Endothelial cell of umbilical vein (primary cell): ENCODE data around the gene PIGV.

ENCODE experiments used
- CTCF ChIP-seq, 2 donors: IDR thresholded peaks; 1 replicate in 1 of 2; 2 replicates in 1 of 2; pipeline ENCODE4 v1.5.1; 2011; ENCODE audit warnings: low read length in 2 of 2, mild to moderate bottlenecking in 2 of 2, moderate library complexity in 2 of 2, control low read depth in 1 of 2, inconsistent platforms in 1 of 2, low read depth in 1 of 2; ENCODE audit not compliant: insufficient read depth in 1 of 2; ENCODE audit errors: extremely low read depth in 1 of 2
- EZH2 ChIP-seq: IDR thresholded peaks from 2 replicates; pipeline ENCODE4 v1.6.1; 2012; ENCODE audit warnings: borderline replicate concordance, low read depth, mild to moderate bottlenecking, moderate library complexity, low read length, inconsistent platforms; ENCODE audit not compliant: severe bottlenecking
- GATA2 ChIP-seq: IDR thresholded peaks from 2 replicates; pipeline ENCODE4 v1.7.0; 2011; ENCODE audit warnings: low read depth, mild to moderate bottlenecking, moderate library complexity, mixed read lengths, low read length; ENCODE audit not compliant: insufficient read length, insufficient read depth
- JUN ChIP-seq: IDR thresholded peaks from 2 replicates; pipeline ENCODE4 v1.6.1; 2011; ENCODE audit warnings: borderline replicate concordance, low read depth; ENCODE audit not compliant: insufficient read length, insufficient read depth
- MAX ChIP-seq: IDR thresholded peaks from 2 replicates; pipeline ENCODE4 v1.6.1; 2011; ENCODE audit not compliant: insufficient read depth, insufficient read length
- POLR2A ChIP-seq: IDR thresholded peaks from 2 replicates; pipeline ENCODE4 v1.6.1; 2012; ENCODE audit warnings: low read depth, mild to moderate bottlenecking, control low read depth, low read length
- POLR2AphosphoS5 ChIP-seq: IDR thresholded peaks from 2 replicates; pipeline ENCODE4 v1.6.1; 2012; ENCODE audit warnings: low read depth, mild to moderate bottlenecking, control low read depth, low read length, moderate library complexity; ENCODE audit not compliant: insufficient read depth

GRCh38 chr1:26791148-26791547 is 3.4 kb downstream of the PIGV start:
- TF ChIP-seq CTCF (IDR thresholded peaks at IDR 0.05; ENCODE audit: extremely low read depth in 1 of 2, insufficient read depth in 1 of 2, low read depth in 1 of 2, low read length in 2 of 2), result no peak
- no peak for TF ChIP-seq GATA2
- TF ChIP-seq POLR2A, result no peak
- no peak for TF ChIP-seq POLR2AphosphoS5
- no peak for TF ChIP-seq EZH2
- TF ChIP-seq MAX, result no peak
- no peak for TF ChIP-seq JUN
